RWPE1 (cell line): ENCODE results near the gene HINFP.
A peak's percentile ranks its signal among the peaks of the same experiment; 100 is the strongest.

Experiments
- CTCF ChIA-PET: fragments of 350-600 bp; sonication (Branson Sonifier 250); formaldehyde crosslinking; extraction: SDS; loops from one replicate; lab custom pipeline; 2021; lab: Yijun Ruan, JAX
- POLR2A ChIA-PET: fragments of 400-600 bp; formaldehyde crosslinking; extraction: SDS; loops from one replicate; lab custom pipeline; 2020; ENCODE audit warnings: antibody characterized with exemption; ENCODE audit not compliant: low non-redundant PET; lab: Yijun Ruan, JAX
- DNase-seq: peaks from one replicate; pipeline ENCODE4 v3.0.0; 2012; ENCODE audit warnings: low spot score
- H3K27ac ChIP-seq: fragments of 450-650 bp; 2 replicates; pipeline ENCODE4 v1.5.1; 2017
- CTCF ChIP-seq: fragments of 450-650 bp; conservative IDR thresholded peaks from 2 replicates; pipeline ENCODE4 v1.5.1; 2017; ENCODE audit warnings: low read depth, mild to moderate bottlenecking

The HINFP gene

GRCh38 chr11:119106564-119107537, 14.5 kb upstream of the HINFP start, which contains the start of gene C2CD2L:
TSS of gene C2CD2L (plus strand) at chr11:119107344. CDS start at chr11:119107742, 398 bp downstream.
- CTCF ChIA-PET: interaction anchor here (0.6 to 1.1 kb wide), 3 partner anchors 12 to 535 kb away, joined by 3 read pairs; partner anchors contain the start of gene CBL
- H3K27ac ChIP-seq: peak within 1 kb of the TSS; percentile 87
- TF ChIP-seq CTCF: no peak
- DNase-seq: peak; percentile 91
- POLR2A ChIA-PET: no interaction called here

- peak; percentile 24 for DNase-seq
- POLR2A ChIA-PET: interaction anchor here (0.5 kb wide), 1 partner anchor 11 kb away, joined by 4 read pairs; no protein-coding TSS in a partner anchor
- CTCF ChIA-PET: interaction anchor here (1.0 to 1.1 kb wide), 2 partner anchors 12 to 98 kb away, joined by 3 read pairs; partner anchors contain the start of gene CBL
- TF ChIP-seq CTCF: no peak
- H3K27ac ChIP-seq: peak overlapping the region; percentile 87
Measured at GRCh38 chr11:119107538-119108145, 13.7 kb upstream of the HINFP start.

- no peak for TF ChIP-seq CTCF
- POLR2A ChIA-PET: interaction anchor here (0.5 kb wide), 1 partner anchor 11 kb away, joined by 4 read pairs; no protein-coding TSS in a partner anchor
- CTCF ChIA-PET: interaction anchor here (0.5 kb wide), 1 partner anchor 12 kb away, joined by 3 read pairs; no protein-coding TSS in a partner anchor
- DNase-seq: peak; percentile 81
- H3K27ac ChIP-seq: peak overlapping the region; percentile 87
Measured at GRCh38 chr11:119108146-119108856, 13.1 kb upstream of the HINFP start.

GRCh38 chr11:119108857-119109221, 12.5 kb upstream of the HINFP start:
- peak overlapping the region; percentile 87 for H3K27ac ChIP-seq
- POLR2A ChIA-PET: no interaction called here
- DNase-seq: no peak
- no peak for TF ChIP-seq CTCF
- CTCF ChIA-PET: interaction anchor here (0.5 to 0.9 kb wide), 2 partner anchors 9 to 12 kb away, joined by 3 read pairs; no protein-coding TSS in a partner anchor

- CTCF ChIA-PET: interaction anchor here (0.9 kb wide), 1 partner anchor 8 kb away, joined by 3 read pairs; no protein-coding TSS in a partner anchor
- H3K27ac ChIP-seq: no peak overlapping the region
- TF ChIP-seq CTCF: no peak
- no peak for DNase-seq
- POLR2A ChIA-PET: no interaction called here
Measured at GRCh38 chr11:119109843-119110242, 11.5 kb upstream of the HINFP start.
